Frontal cortex (tissue), 4 donors: ENCODE results near the gene RNASE8. TPM values are rescaled to one million over a fixed set of nuclear protein-coding genes. Genes with fewer than 3 reads are reported as not detected.

Experiments used
- DNase-seq, 2 donors: peaks; one replicate each; pipeline ENCODE4 v3.0.0; 2012; ENCODE audit warnings: low spot score in 2 of 2
- FAIRE-seq: peaks from 2 replicates; lab custom pipeline; 2012; peaks lifted over from hg19 to GRCh38; lab: Jason Lieb, UNC
- total RNA-seq: library from RNA; depleted of rRNA; stranded (reverse); fragments of >200 nt; gene quantifications from one replicate; pipeline ENCODE4 v1.2.3, GENCODE V29; 2014
- donor health status: control.
- donor health status: control.
- donor health status: control.

RNASE8 gene
- total RNA-seq, 1 donor from 2014 or later = not detected

DNA sequence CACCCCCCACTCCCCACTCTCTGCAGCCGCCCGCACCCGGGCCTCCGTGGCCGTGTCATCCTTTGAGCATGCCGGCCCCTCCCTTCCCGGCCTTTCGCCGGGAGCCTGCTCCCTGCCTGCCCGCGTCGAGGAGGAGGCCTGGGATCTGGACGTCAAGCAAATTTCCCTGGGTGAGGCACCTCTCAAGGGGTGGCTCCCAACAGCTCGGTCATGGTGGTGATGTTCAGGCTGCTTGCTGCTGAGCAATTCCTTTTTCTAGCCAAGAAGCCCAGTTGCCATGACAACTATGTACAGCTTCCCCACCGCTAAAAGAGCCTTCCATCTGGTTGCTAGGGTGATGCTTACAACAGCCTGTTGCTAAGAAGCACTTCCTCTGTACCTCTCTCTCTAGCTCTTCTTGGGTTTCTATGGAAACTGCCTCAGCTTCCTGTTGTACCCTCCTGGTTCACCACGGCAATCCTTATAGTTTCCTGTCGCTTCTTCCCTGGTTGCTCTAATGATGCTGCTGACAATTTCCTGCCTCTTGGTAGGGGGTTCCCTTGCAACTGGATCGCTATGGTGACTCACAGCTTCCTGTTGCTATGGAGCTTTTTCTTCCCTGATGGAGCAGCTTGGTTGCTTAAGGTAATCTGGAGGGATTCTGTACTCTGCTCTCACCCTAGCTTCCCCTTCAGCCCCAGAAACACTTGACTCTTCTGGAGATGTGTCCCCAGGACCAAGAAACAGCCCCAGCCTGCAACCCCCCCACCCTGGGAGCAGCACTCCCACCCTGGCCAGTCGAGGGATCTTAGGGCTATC lies 29.9 kb downstream of the RNASE8 start:
- FAIRE-seq = no peak
- peak; percentile 79 to 84 for DNase-seq

DNA sequence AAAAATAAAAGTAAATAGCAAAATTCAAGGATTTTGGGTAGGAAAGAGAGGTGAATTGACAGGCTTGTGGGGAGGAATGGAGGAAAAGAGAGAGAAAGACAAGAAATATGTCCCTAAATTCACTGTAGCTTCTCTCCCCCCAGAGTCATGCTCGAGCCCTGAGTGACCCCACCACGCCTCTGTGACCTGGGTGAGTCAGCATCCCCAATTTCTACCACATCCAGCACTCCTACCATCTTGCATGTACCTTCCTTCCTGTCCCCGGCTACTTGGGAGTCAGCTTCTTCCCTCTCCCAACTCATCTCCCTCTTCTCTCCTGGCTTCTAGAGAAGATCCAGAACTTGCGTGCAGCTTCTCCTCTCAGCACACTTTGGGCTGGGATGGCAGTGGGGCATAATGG lies 31.1 kb downstream of the RNASE8 start:
- no peak for DNase-seq

DNA sequence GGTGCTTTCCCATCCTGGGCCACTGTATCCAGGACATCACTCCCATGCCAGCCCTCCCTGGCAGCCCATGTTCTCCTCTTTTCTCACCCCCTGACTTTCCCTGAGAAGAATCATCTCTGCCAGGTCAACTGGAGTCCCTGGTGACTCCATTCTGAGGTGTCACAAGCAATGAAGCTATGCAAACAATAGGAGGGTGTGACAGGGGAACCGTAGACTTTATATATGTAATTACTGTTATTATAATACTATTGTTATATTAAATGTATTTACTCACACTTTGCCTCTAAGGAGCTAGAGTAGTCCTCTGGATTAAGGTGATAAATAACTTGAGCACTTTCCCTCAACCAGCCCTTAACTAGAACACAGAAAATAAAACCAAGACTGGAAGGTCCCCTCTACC lies 31.6 kb downstream of the RNASE8 start:
- FAIRE-seq (no peak), DNase-seq (no peak)

More for the DNA sequence above, 31.1 kb downstream of the RNASE8 start:
- no peak for FAIRE-seq

DNA sequence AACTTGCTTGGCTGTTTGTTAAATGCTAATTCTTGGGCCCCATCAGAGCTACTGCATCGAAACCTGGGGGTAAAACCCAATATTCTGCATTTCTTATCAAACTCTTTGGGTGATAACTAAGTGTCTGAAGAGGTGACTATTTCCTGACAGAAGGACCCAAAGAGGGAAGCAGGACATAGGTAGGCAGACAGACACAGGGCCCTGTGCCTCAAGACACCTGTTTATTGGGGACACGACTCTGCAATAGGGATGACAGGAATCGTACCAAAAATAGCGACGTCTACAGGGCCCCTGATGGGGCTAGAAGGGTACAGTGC lies 32.2 kb downstream of the RNASE8 start:
- FAIRE-seq = no peak

DNA sequence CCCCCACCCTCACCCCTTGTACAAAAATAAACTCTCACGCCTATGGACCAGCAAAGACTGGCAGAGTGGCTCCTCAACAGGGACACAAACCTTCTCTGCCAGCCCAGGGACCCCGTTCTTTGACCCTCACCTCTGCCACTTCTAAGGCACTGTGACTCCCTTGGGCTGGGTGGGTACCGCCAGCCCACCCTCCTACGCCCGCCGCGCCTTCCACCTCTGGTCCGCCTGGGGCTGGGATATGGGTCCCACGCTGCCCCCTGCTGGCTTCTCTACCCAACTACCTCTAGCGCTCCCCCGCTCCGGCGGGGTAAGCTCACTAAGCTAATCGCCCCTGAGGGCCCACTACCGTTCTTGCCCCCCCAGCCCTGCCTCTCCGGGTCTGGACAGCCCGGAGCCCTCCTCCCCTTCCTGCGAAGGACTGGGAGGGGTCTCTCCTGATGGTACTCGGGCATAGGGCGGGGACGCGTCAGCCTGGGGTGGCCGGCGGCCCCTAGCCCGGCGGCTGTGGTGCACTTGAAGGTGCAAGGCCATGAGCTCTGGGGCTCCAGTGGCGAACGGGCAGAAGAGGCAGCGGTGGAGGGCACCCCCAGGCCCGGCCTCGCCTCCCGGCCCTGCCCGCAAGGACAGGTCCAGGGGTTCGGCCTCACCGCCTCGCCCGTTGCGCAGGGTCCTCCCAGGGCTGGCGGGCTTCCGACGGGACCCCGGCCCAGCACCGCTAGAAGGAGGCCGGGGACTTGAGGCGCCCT lies 32.7 kb downstream of the RNASE8 start:
- DNase-seq (peak in 1 of 2 donors; percentile 54), FAIRE-seq (no peak)

More for the DNA sequence above, 32.2 kb downstream of the RNASE8 start:
- no peak for DNase-seq

DNA sequence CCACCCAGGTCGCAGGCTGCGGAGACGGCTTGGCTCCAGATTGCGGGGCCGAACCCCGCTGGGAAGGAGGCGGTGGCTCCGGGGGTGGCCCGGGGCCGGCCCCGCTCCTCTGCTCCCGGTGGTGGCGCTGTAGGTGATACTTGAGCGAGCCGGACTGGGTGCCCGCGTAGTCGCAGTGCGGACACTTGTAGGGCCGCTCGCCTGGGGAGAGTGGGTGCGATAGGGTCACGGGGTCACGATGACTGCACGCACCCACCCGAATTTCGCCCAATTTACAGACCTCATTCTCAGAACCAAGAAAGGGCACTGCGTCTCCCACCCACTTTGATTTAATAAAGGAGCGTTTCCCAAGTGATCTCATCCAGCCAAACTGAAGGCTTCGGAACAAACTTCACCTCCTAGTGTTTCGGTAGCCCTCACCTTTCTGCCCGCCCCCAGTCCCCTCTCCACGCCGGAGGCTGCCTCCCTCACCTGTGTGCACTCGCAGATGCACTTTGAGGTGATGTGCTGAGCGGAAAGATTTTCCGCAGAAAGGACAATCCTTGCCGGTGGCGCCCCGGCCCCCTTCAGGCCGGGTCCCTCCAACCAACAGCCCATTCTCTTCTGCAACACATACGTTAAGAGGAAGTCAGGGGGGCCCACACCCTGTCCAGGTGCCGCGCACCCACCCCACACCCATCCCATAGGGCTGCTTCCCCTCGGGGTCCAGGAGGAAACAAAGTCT lies 33.5 kb downstream of the RNASE8 start:
- DNase-seq (peak in 1 of 2 donors; percentile 33), FAIRE-seq (no peak)

DNA sequence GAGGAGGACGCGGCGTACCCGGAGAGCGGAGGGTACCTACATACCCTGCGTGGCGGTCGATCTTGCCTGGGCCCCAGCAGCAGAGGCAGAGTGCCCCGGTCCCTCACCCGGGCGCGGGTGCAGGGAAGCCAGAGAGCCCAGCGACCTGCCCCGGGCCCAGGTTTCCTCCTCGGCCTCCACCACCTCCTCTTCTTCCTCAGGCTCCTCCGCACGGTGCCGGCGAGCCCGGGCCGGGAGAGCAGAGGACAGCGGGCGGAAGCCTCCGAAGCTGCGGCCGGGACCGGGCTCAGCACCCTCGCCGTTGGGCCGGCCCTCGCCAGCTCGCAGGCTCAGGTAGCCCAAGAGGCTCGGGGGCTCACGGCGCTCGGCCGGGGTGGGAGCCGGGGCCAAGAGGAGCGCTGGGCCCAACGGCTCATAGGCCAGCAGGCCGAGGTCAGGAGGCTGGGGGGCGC lies 34.2 kb downstream of the RNASE8 start:
- DNase-seq (peak; percentile 10 to 34), FAIRE-seq (no peak)

DNA sequence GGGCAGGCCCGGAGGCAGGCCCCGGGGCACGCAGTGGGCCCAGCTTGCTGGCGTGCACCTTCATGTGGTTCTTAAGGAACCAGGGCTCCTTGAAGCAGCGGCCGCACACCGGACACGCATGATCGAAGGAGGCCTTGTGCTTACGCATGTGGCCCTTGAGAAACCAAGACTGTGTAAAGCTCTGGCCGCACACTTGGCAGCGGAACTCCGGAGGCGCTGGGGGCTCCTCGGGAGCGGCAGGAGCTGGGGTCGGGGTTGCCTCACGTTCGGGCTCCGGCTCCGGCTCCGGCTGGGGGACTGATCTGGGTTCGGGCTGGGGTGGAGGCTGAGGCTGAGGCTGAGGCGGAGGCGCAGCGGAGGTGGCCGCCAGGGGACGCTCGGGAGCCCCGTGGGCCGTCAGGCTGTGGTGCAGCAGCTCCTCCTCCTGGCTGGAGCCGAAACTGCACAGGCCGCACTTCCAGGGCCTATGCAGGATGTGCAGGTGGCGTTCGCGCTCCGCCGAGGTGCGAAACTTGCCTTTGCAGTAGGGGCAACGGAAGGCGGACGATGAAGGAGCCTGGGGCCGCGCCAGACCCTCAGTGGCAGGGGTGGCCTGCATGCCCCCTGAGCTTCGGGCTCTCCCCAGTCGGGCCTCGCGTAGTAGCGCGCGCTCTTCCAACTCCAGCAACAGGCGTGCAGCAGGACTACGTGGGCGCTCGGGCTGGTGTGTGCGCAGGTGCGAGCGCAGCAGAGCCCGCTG lies 34.8 kb downstream of the RNASE8 start:
- DNase-seq (peak; percentile 93 to 95), FAIRE-seq (no peak)

DNA sequence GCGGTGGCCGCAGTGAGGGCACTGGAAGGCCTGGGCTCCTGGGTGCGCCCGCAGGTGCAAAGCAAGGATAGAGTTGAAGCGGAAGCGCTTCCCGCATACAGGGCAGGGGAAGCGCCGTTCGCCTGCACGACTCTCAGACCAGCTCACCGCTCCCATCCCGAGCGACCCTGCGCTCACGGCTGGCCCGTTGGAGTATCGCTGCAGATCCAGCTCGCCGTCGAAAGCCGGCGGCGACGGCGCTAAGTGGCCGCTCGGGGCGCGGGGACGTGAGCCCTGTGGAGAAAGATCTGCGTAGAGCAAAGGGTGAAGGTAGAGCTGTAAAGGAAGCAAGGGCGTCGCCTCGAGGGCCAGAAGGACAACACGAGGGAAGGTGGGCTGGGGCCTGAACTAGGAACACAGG lies 35.4 kb downstream of the RNASE8 start:
- no peak for FAIRE-seq
- peak in 1 of 2 donors; percentile 28 for DNase-seq

DNA sequence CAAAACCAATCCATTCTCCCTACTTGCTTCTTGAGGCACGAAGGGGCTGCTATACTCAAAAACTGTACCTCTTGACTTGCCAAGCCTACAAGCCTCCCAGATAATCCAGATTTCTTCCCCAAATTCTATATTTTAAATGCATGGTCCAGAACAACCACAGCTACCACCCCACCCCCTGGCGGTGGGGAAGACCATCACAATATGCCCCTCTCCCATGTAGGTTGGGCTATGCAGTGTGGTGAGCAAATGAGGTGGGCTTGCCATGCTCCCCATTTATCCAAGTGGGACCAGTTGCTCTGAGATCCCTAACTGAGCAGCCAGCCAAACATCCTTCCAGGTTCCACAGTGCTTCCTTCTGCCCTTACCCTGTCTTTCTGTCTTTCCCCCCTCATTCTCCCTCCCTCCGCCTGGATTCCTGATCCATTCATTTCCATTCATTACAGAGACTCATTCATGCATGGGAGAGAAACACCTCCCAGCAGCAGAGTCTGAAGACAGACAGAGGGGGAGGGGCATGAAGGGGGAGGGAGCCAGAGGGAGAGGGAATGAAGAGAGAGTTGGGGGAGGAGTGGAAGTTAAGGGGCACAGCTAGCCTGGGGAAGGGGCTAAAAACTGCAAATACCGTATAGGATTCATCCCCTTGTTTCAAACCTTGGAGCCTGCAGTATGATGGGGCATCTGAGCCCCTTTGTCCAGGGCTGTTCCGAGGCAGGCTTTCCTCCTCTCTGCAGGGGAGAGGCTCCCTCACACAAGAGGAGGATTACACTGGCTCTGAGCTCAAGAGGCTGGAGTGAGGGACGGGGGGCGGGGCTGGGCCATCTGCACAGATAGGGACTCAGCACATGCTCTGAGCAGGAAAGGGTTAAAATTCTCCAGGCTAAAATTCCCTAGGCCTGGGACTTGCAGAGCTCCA lies 36.4 kb downstream of the RNASE8 start:
- FAIRE-seq (no peak), DNase-seq (peak; percentile 50 to 64)

DNA sequence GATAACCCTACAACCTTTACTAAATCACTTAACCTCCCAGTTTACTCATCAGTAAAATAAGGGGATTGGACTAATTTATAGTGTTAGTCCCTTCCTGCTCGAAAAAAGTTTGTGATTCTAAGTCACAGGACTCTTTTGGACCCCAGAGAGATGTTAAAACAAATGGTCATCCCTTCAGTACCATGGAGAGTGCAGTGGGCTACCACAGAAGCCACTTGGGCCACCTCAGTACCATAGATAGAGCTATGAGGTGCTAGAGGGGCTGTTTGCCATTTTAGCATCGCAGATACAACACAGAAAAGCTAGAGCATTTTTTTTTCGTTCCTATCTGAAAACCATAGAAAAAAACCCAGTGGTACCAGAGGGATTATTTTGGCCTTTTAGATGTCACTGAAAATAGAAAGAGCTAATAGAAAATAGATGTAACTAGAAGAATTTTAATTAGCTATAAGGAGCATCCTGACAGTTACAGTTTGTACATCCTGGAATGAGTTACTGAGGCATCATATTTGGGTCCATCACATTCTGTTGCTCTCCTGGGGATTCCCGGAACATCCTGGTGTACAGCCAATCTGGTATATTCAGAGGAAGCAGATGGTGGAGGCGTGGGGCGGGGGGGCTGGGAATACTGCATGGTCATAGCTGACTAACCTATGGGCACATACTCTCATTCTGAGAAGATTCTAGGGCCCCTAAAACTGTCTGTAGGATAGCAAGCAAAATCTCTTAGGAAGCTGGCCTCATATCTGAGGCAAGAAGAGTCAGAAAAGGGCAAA lies 38.0 kb downstream of the RNASE8 start:
- DNase-seq = peak; percentile 26 to 35
- no peak for FAIRE-seq

DNA sequence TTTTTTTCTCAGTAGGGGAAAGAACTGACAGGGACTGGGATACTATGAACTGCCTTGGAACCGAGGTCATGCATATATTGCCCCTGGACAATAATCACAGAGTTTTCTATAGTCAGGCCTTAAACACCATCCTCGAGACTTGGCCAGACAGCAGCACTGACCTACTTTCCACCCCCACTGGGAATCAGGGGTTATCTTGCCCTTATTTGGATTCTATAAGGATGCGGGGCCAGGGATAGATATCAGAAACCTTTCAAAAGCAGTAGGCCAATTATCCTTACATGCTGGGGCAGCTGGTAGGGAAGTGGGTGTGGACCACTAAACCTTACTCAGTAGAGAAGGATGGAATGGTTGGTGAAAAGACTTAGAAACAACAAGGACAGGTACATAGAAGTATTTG lies 38.8 kb downstream of the RNASE8 start:
- DNase-seq (peak in 1 of 2 donors; percentile 19), FAIRE-seq (no peak)

DNA sequence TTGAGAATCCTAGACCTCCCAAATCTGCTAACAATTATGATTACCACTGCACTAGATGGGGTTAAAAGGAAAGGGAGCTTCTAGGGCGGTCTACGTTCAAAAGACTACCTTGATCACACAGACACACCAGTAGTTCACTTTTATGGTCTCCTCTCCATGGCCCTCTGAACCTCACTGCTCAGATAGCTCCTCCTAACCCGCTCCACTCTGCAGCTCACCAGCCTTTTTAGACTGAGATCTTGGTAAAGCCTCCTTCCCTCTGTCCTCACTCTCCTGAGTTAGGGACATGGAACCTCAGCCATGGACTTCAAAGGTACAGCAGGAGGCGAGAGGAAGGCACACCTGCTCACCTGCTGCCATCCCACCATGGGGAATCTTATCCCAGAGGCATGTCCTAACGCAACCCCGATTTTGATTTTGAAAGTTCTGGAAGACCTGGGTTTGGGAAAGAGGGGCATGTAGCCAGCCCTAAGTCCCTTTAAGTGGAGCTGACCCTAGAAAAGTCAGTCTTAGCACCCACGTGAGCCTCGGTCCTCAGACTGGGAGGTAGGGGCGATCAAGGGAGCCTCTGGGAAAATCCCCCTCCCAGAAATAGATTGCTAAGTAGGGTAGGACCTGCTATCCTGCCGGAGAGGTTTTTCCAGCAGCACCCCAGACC lies 39.5 kb downstream of the RNASE8 start:
- FAIRE-seq (no peak), DNase-seq (peak; percentile 22 to 39)

DNA sequence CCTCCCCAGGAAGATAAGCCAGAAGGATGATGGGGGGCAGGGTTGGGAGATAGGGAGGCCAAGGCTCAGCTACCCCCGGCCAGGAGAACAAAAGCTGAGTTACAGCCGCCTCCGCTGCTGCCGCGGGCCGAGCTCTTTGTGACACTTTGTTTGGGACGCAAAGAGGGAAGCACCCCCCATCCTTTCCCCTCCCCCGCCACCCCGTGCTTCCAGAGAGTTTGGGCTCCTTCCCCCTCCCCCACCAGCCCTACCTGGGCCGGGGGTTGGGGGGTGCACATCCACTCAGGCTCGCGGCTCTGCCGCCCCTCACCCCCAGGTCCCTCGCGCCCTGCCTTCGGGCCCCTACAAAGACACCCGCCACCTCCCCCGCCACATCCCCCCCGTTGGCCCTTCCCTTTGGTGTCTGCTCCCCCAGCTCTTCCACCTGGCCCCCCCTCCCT lies 40.0 kb downstream of the RNASE8 start:
- DNase-seq (peak; percentile 35 to 52), FAIRE-seq (no peak)

DNA sequence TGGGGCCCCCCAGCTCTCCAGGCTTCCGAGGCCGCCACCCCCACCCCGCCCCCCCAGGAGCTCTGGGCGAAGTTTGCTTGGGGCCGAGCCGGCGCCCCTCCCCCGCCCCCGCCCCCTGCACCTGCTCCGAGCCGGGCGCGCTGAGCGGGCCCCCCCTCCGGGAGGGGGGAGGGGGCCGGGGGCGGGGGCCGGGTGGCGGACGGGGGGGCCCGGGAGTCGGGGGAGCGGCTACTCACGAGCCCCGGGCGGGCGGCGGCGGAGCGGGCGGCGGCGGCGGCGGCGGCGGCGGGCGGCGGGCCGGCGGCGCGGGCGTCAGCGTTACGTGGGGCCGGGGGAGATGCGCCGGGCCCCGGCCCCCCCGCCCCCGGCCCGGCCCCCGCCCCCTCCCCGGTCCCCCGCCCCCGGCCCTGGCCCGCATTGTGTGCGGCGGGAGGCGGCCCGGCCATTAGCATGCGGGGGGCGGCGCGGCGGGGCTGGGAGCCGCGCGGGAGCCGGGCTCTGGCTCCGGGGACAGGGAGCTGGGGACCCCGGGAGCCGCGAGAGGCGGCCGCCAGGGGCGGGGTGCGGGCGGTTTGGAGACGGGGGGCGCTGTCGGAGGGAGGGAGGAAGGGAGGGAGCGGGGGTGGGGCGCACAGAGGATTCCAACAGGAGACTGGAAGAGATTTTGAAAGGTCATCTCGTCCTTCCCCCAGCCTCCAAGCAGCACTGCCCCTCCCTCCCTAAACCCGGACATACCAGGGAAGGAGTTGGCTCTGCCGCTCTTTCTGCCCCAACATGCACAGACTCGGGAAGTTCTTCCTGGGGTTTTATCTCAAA lies 40.7 kb downstream of the RNASE8 start, which contains the start of gene ZNF219:
Gene ZNF219, minus strand, starts transcription at position 580 of the 816 bp plus-strand sequence. CDS start 5,064 bp downstream, outside the sequence.
- FAIRE-seq = no peak
- DNase-seq = peak; percentile 70 to 72

DNA sequence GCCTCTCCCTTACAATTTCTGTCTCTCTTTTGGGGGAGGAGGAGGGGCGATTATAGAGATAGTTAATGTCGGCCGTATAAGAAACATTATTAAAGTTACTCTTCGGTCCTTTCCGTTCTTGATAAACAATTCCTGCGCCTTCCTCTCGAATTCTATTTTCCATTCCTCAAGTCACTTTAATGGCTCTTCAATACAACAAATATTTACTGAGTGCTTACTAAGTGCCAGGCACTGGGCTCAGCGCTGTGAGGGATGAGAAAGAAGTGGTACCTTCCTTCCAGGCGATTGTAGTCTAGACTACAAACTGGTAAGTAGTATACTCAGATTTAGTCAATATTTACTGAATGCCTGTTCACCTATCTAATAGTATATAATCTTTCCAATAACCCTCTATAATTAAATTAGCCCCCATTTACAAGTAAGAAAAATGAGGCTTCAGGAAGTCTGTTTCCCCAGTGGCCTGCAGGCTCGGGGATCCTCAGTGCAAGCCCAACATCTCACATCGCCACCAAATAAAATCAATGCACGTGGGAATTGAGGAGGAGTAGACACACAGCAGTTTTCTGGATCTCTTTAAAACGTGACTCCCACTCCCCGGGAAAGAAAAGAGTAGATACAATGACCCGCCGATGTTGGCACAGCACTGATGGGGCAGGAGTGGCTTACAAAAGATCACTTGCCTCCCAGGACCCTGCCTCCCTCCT lies 41.4 kb downstream of the RNASE8 start:
- FAIRE-seq = no peak

More for the DNA sequence above, 41.4 kb downstream of the RNASE8 start:
- no peak for DNase-seq
